NCI-H1092 treated with DMSO at 0.1 percent for 48 hours (cell line): ENCODE measurements around the gene TRAPPC10.
"Not testable (repeated sequence)": the region's sequence is repeated elsewhere in the genome, so short reads cannot be mapped to it uniquely, and the experiment has no call there.

Experiments
- DNase-seq: peaks from one replicate; lab custom pipeline; 2025; lab: John Stamatoyannopoulos, UW

The TRAPPC10 gene

DNA sequence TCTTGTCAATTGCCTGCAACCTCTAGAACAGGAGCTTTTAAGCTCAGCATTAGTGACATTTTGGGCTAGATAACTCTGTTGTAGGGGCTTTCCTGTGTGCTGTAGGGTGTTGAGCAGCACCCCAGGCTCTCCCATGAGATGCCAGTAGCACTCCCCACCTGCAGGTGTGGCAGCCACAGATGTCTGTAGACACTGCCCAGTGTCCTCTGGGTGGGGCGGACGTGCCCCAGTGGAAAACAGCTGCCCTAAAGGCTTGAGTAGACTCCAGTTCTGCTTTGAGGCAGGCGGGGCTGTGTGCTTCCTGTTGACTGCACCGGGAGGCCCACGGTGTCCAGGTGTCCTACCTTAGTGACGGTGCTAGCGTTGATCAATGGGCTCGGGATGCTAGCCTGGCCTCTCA, 78.2 kb downstream of the TRAPPC10 start:
- no peak for DNase-seq

GRCh38 chr21:44092211-44092610, 80.1 kb downstream of the TRAPPC10 start:
- DNase-seq, result no peak

DNA sequence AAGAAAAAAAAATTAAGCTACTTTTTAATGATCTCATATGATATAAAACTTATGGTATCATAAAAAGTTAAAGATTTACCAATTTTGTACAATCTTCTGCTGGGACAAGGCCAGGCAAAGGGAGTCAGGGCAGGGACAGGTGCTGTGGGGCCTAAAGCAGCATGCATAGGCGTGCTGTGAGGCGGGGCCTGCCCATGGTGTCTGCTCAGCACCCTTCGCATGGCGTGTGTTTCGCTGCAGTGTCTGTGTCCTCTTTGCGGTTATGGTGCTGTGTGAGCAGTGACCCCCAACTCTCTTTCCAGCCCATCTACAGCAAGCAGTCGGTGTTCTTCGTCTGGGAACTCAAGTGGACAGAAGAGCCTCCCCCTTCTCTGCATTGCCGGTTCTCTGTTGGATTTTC, 81.7 kb downstream of the TRAPPC10 start:
- no peak for DNase-seq

DNA sequence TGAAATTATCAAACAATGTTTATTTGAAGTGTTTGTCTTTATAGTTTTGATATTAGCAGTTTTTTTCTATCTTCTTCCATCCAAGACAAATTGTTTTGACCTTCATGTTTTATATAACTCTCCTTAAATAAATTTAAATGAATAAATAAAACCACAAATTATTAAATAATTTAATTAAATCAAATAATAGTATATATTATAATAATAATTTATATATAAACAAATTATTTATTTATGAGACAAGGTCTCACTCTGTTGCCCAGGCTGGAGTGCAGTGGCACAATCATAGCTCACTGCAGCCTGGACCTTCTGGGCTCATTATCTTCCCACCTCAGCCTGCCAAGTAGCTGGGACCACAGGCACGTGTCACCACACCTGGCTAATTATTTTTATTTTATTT, 82.7 kb downstream of the TRAPPC10 start:
- no peak for DNase-seq

DNA sequence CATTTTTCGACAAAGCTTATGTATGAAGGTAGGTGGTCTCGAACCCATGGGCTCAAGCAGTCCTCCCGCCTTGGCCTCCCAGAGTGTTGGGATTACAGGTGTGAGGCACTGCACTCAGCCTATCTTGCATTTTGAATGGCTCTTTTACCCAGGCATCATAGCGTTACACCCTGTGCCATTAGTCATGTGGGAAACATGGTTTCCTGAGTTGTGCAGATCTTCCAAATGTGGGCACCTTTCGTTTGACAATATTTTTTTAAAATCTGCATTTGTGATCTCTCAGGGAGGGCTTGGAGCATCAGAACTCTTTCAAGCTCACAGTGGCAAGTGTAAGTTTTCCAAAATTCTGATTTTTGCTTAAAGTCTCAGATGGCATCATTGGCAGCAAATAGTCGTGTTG, 86.4 kb downstream of the TRAPPC10 start:
- not testable (repeated sequence) for DNase-seq

- DNase-seq, result not testable (repeated sequence)
Observed at GRCh38 chr21:44098964-44099363, 86.9 kb downstream of the TRAPPC10 start.

DNA sequence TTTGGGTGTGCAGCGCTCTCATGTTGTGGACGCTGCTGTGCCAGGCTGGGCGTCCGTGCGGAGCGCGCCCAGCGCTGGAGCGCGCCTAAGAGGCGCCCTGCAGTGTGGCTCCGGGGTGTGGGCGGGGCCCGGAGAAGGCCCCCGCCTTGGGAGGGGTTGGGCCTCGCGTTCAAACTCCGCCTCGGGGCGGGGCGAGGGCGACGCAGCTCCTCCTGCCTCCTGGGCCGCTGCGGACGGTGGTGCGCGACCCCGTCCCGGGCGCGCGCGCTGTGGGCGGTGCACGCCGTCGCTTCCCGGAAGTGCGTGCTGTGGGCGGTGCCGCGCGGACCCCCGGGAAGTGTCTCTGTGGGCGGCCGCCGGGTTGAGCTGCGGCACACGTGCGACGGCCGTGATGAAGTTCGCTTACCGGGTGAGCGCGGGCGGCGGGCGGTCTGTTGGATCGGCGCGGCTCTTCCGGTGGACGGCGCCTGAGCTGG, 95.0 kb downstream of the TRAPPC10 start, which contains the start of gene PWP2:
Gene PWP2 (plus strand): TSS at position 374 of the 476 bp plus-strand sequence. CDS start 18 bp downstream, at position 392.
- not testable (repeated sequence) for DNase-seq

DNA sequence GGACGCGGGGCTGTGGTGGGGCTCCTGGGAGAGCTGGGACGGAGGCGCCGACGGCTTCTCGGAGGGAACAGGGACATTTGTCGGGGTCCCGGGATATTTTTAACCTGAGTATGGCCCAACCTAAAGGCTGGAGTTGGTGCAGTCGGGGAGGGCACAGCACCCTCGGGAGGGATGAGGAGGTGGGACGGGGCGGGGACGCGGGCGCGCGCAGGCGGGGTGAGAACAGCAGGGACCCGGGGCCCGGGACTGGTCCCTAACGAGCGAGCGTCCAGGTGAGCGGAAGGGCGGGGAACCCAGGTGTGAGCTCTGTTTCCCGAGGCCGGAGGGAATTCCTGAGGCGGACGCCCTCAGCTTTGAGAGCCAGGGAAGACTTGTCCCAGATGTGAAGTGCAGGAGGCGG, 95.5 kb downstream of the TRAPPC10 start:
- not testable (repeated sequence) for DNase-seq

- not testable (repeated sequence) for DNase-seq
Observed at GRCh38 chr21:44113702-44114371, 101.7 kb downstream of the TRAPPC10 start.

- not testable (repeated sequence) for DNase-seq
Observed at GRCh38 chr21:44122131-44122530, 110.0 kb downstream of the TRAPPC10 start.

- not testable (repeated sequence) for DNase-seq
Observed at GRCh38 chr21:44127827-44128226, 115.7 kb downstream of the TRAPPC10 start.

- DNase-seq, result not testable (repeated sequence)
Observed at GRCh38 chr21:44133715-44134057, 121.6 kb downstream of the TRAPPC10 start.

- DNase-seq, result not testable (repeated sequence)
Observed at GRCh38 chr21:44134732-44135131, 122.6 kb downstream of the TRAPPC10 start.

- DNase-seq, result not testable (repeated sequence)
Observed at GRCh38 chr21:44138039-44138438, 125.9 kb downstream of the TRAPPC10 start.

DNA sequence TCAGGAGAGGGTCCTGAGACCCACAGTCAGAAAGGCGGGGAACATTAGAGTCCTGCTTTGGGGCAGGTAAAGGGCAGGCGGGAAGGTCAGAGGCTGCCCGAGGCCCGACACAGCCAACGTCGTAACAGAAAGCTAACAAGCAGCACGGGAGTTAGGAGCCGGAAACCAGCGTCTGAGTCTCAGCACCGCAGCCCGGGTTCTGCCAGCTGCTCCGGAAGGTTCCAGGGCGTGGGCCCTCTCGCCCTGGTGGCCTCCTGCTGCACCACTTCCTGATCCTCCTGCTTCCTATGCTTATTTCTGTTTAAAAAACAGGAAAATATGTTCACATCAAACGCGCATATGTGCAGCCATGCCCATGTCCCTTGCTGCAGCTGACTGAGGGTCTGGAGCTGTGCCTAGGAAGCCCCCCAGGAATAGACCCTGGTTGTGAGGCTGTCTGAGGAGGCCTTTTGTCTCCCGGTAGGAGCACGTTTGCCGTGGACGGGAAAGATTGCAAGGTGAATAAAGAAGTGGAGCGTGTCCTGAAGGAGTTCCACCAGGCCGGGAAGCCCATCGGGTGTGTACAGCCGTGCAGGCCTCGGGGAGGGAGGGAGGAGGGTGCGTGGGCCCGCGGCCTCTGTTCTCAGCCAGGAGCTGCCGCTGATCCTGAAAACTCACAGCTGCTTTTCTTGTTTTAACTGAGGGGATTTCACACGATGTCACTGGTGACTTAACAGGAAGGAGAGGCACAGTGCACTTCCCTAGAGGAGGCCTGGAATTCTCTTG, 127.9 kb downstream of the TRAPPC10 start:
- not testable (repeated sequence) for DNase-seq

DNA sequence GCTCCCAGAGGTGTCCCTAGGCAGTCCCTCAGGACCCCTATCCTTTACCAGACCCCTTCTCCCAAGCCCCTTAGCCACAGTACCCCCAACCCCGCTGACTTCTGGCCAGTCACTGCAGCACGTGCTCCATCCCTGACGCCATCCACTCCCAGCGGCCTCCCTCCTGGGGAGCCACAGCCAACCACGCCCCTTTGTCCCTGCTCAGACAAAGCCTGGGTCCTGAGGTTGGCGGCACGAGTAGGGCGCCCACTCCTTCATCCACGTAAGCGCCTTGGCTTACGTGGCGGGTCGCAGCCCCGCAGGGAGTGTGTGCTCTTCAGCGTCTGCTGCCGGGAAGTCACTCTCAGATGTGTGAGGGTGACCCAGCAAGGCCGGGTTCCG, 128.4 kb downstream of the TRAPPC10 start:
- not testable (repeated sequence) for DNase-seq

DNA sequence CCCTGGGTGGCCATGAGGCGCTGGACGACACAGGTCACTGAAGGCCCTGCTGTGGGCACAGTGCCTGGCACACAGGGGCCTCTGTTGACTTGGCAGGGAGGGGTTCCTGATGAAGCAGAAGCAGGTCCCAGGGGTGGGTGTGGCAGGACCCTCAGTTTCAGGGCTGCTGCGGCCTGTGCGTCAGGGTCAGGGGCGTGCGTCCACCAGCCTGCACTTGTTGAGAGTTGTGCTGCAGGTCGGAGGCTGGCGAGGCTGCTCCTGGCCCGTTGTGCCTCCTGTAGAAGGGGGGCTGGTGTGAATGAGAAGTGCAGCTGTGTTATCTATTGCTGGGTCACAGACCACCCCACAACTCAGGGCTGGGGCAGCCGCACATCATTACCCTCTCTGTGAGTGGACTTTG, 130.4 kb downstream of the TRAPPC10 start:
- not testable (repeated sequence) for DNase-seq

DNA sequence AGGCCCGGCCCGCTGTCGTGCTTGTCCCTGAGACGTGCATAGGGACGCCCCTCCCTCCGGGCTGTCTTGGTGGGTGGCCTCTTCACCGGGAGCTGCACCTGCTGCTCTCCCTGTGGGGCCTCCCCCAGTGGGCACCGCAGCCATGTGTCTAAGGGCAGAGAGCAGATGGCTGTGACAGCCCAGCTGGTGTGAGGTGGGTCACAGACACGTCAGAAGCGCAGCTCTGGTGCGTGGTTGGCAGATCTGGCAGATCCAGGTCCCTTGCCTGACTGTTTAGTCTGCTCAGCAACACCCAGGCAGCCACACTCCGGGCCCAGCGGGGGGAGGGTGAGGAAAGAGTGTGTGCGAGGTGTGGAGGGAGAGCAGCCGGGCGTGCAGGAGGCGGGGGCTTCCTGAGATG, 131.3 kb downstream of the TRAPPC10 start:
- DNase-seq, result not testable (repeated sequence)

GRCh38 chr21:44143996-44144395, 131.9 kb downstream of the TRAPPC10 start:
- not testable (repeated sequence) for DNase-seq

DNA sequence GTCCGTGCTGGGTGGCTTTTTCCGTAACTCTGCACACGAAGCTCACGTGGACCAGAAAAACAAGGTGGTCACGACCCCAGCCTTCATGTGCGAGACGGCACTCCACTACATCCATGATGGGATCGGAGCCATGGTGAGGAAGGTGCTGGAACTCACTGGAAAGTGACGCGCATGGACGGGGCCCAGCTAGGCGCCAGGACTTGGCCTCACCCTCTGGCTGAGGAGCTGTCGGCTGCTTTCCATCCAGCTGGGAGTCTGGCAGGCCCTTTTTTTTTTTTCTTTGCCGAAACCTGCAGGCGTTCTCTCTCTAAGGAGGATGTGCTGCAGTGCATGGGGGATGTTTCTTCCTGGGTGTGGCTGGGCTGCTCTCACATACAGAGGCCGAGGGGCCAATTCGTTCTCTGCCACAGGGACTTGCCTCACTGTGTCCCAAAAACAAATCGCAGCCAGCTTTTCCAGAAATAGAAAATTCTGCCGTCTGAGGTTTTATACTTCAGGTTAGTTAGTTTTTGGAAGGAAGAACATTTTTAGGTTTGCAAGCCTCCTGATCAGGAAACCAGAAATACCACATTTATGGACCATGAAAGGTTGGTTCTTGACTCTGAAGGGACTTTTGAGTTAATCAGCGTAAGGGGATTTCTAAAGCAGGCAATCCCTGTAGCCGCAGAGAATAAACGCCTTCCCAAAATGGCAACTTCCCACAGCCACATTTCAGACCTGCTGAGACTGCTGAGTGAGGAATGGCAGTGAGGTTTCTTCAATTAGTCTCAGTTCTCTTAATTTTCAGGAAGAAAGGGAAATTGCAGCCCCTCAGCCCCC, 132.9 kb downstream of the TRAPPC10 start:
- DNase-seq, result not testable (repeated sequence)

DNA sequence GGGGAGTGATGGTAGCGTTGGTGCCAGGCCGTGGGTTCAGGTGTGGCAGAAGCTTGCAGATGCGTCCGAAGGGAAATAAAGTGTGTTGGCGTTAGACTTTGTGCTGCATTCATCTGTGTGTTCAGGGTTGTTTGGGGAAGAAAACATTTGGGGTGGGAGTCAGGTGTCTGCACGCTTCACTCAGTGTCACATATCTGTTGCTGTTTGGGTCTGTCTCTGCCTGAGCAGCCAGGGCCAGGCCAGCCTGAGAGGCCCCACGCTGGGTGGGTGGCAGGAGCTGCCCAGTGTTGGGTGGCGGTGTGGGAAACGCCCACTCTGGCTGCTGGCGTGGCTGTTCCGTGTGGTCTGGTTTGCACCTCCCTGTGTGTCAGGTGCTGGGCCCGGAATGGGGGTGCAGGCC, 133.5 kb downstream of the TRAPPC10 start:
- DNase-seq, result not testable (repeated sequence)

DNA sequence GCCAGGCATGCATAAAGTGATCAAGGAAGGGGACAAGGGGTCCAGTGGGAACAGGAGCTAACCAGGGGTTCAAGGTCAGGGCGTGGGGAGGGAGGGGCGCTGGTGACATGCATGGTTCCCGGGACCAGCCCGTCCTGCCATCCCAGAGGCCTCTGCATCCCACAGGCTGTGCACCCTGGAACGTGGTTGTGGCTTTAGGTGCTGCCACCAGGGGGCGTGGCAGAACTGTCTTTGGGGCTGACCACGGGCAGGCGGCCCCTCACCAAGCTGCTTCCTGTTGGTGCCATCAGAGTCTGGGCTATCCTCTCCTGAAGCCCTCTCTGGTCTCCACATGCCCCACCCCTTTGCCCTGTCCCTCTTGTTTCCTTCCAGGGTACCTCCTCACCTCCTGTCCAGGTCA, 135.0 kb downstream of the TRAPPC10 start:
- DNase-seq, result not testable (repeated sequence)
